Caco-2 (cell line): ENCODE measurements around the gene WHAMM. TPM values are rescaled to one million over a fixed set of nuclear protein-coding genes. Genes with fewer than 3 reads are reported as not detected.

ENCODE experiments used
- BruUV-seq: library from RNA; stranded (reverse); fragments of 400-500 nt; replicated peaks from 2 replicates; lab custom pipeline; 2021; lab: Mats Ljungman, UMichigan
- CTCF ChIA-PET: fragments of 300-600 bp; sonication (Branson Sonifier 250); formaldehyde crosslinking; loops from one replicate; lab custom pipeline; 2022; ENCODE audit warnings: antibody characterized with exemption; lab: Charles Lee
- POLR2A ChIA-PET: fragments of 300-600 bp; sonication (Branson Sonifier 250); formaldehyde crosslinking; loops from one replicate; lab custom pipeline; 2022; ENCODE audit warnings: antibody characterized with exemption; lab: Charles Lee
- DNase-seq, 2 experiments: peaks; one replicate each; pipeline versions ENCODE4 v3.0.0 to v3.0.0-alpha.2; 2020 to 2022
- H3K27me3 ChIP-seq: replicated peaks from 2 replicates; pipeline ENCODE4 v1.6.0; 2011; ENCODE audit warnings: low read length; ENCODE audit not compliant: control insufficient read depth, insufficient read depth
- H3K36me3 ChIP-seq: 2 replicates; pipeline ENCODE4 v1.5.1; 2011; ENCODE audit warnings: low read length; ENCODE audit not compliant: control insufficient read depth, insufficient read depth
- H3K4me1 ChIP-seq: fragments of 250-450 bp; sonication (Bioruptor Pico); 2 replicates; pipeline ENCODE4 v1.5.1; 2020; ENCODE audit warnings: mild to moderate bottlenecking
- H3K4me3 ChIP-seq: 2 replicates; pipeline ENCODE4 v1.5.1; 2011; ENCODE audit warnings: low read depth, mild to moderate bottlenecking, control low read depth, low read length
- H3K9me3 ChIP-seq: fragments of 250-450 bp; sonication (Bioruptor Pico); 2 replicates; pipeline ENCODE4 v1.5.1; 2020; ENCODE audit warnings: mild to moderate bottlenecking, moderate library complexity
- H3K27ac Mint-ChIP-seq: one replicate; pipeline ENCODE4 v1.8.0; 2022; ENCODE audit warnings: mixed read lengths; ENCODE audit not compliant: unreplicated experiment
- H3K27me3 Mint-ChIP-seq: one replicate; pipeline ENCODE4 v1.8.0; 2022; ENCODE audit warnings: mixed read lengths; ENCODE audit not compliant: insufficient read depth, unreplicated experiment
- H3K36me3 Mint-ChIP-seq: one replicate; pipeline ENCODE4 v1.8.0; 2022; ENCODE audit warnings: mild to moderate bottlenecking, mixed read lengths; ENCODE audit not compliant: insufficient read depth, unreplicated experiment
- H3K4me1 Mint-ChIP-seq: one replicate; pipeline ENCODE4 v1.8.0; 2022; ENCODE audit warnings: low read depth, mixed read lengths; ENCODE audit not compliant: unreplicated experiment
- H3K4me3 Mint-ChIP-seq: one replicate; pipeline ENCODE4 v1.8.0; 2022; ENCODE audit warnings: mild to moderate bottlenecking, moderate library complexity, mixed read lengths; ENCODE audit not compliant: unreplicated experiment
- H3K9me3 Mint-ChIP-seq: one replicate; pipeline ENCODE4 v1.8.0; 2022; ENCODE audit warnings: mixed read lengths; ENCODE audit not compliant: unreplicated experiment
- CTCF ChIP-seq, 2 experiments: fragments of 200-600 bp in 1 of 2; IDR thresholded peaks; 1 replicate in 1 of 2; 2 replicates in 1 of 2; pipeline versions ENCODE4 v1.5.1 to v1.8.0; 2011 to 2022; ENCODE audit warnings: antibody characterized with exemption in 1 of 2, control low read depth in 1 of 2, inconsistent platforms in 1 of 2, low read depth in 1 of 2, low read length in 1 of 2, mild to moderate bottlenecking in 1 of 2, moderate library complexity in 1 of 2; ENCODE audit not compliant: insufficient read depth in 1 of 2, severe bottlenecking in 1 of 2, unreplicated experiment in 1 of 2
- intact Hi-C: fragments of 100-400 bp; cut with micrococcal nuclease; formaldehyde crosslinking; loops from one replicate; pipeline ENCODE4 v1.10.0; 2022; ENCODE audit not compliant: unreplicated experiment
- total RNA-seq: library from RNA; stranded (reverse); gene quantifications from 2 replicates; pipeline ENCODE4 v1.2.3, GENCODE V29; 2022

WHAMM gene
- total RNA-seq, 1 experiment from 2014 or later = 7.8 TPM

DNA sequence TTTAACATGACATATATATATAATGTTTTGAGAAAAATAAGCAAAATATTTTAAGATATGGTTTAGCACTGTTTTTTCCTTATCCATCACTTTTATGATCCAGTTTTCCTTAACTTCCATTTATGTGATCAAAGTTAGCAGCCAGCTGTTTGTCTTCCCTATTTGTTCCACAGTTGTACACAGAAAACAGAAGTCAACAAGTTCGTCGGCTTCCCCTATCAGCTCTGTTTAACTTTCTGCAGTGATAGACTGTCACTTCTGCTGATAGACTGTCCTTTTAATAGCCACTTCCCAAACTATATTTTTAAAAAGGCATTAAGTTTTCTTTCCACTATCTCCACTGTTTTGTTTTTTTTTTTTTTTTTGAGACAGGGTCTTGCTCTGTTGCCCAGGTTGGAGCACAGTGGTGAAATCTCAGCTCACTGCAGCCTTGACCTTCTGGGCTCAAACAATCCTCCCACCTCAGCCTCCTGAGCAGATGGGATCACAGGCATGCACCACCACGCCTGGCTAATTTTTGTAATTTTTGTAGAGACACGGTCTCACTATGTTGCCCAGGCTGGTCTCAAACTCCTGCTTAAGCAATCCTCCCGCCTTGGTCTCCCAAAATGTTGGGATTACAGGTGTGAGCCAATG, 10.8 kb upstream of the WHAMM start:
- Mint-ChIP-seq H3K27ac (no peak overlapping the region), H3K4me3 (no peak overlapping the region), H3K4me1 (no peaks in the 10 kb centered on the region), H3K9me3 (peaks cover 7% of the 10 kb centered on the region), H3K36me3 (no peaks in the 10 kb centered on the region), H3K27me3 (peaks cover 25% of the 10 kb centered on the region)
- Histone ChIP-seq H3K27me3 (no peaks in the 10 kb centered on the region), H3K4me3 (no peak overlapping the region), H3K4me1 (no peaks in the 10 kb centered on the region), H3K9me3 (no peaks in the 10 kb centered on the region), H3K36me3 (no peaks in the 10 kb centered on the region)
- ChIA-PET CTCF (no interaction called here), POLR2A (no interaction called here)
- no peak for TF ChIP-seq CTCF (IDR thresholded peaks at IDR 0.05; ENCODE audit: insufficient read depth in 1 of 2, low read depth in 1 of 2, low read length in 1 of 2, severe bottlenecking in 1 of 2, unreplicated experiment in 1 of 2)
- DNase-seq = no peak
- no TSS peak for BruUV-seq
- intact Hi-C loops = no loop called here

DNA sequence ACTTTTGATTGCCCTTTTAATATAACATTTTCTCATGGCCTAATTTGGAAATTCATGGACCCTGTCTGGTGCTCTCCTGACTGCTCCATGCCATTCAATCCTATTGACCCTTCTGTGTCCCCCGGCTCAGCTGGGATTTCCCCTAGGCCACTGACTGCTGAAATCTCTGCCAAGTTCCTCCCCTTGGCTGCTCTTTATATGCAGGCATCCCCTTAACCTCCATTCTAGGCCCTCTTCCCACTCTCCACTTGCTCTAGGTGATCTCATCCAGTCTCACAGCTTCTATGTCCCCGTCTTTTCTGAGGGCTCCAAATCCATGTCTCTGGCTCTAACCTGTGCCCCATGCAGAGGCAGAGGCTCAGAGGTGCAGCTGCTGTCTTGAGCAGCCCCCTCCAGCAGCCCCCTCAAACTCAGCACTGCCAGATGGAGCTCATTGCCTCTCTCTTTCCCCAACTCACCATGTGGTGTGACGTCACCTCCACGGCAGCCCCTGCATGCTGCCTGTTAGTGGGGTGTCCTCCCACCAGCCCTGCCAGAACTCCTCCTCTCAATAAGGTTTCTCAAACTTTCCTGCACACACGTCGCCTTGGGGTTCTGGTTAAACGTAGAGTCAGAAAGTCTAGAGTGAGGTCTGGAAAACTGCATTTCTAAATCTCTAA, 10.1 kb upstream of the WHAMM start:
- ChIA-PET POLR2A (no interaction called here), CTCF (no interaction called here)
- intact Hi-C loops = no loop called here
- no peak overlapping the region for H3K4me3 ChIP-seq
- no peak overlapping the region for H3K27ac Mint-ChIP-seq
- H3K36me3 ChIP-seq = no peaks in the 10 kb centered on the region
- no peaks in the 10 kb centered on the region for H3K4me1 Mint-ChIP-seq
- no peaks in the 10 kb centered on the region for H3K4me1 ChIP-seq
- no peak for DNase-seq
- H3K9me3 Mint-ChIP-seq = peaks cover under 1% of the 10 kb centered on the region
- TF ChIP-seq CTCF (IDR thresholded peaks at IDR 0.05; ENCODE audit: insufficient read depth in 1 of 2, low read depth in 1 of 2, low read length in 1 of 2, severe bottlenecking in 1 of 2, unreplicated experiment in 1 of 2) = no peak
- H3K27me3 Mint-ChIP-seq = peaks cover 19% of the 10 kb centered on the region
- no peaks in the 10 kb centered on the region for H3K27me3 ChIP-seq
- no peak overlapping the region for H3K4me3 Mint-ChIP-seq
- no TSS peak for BruUV-seq
- H3K9me3 ChIP-seq = no peaks in the 10 kb centered on the region
- no peaks in the 10 kb centered on the region for H3K36me3 Mint-ChIP-seq

GRCh38 chr15:82802497-82802896, 6.9 kb upstream of the WHAMM start:
- H3K4me1 Mint-ChIP-seq = no peaks in the 10 kb centered on the region
- POLR2A ChIA-PET = no interaction called here
- H3K27me3 ChIP-seq = no peaks in the 10 kb centered on the region

More at GRCh38 chr15:82802497-82802896, 6.9 kb upstream of the WHAMM start:
- Histone ChIP-seq H3K9me3 (no peaks in the 10 kb centered on the region), H3K4me3 (no peak overlapping the region), H3K4me1 (no peaks in the 10 kb centered on the region), H3K36me3 (no peaks in the 10 kb centered on the region)
- DNase-seq = no peak
- H3K36me3 Mint-ChIP-seq = no peaks in the 10 kb centered on the region
- no TSS peak for BruUV-seq
- no peak overlapping the region for H3K4me3 Mint-ChIP-seq
- H3K27ac Mint-ChIP-seq = no peak overlapping the region
- TF ChIP-seq CTCF (IDR thresholded peaks at IDR 0.05; ENCODE audit: insufficient read depth in 1 of 2, low read depth in 1 of 2, low read length in 1 of 2, severe bottlenecking in 1 of 2, unreplicated experiment in 1 of 2) = no peak
- intact Hi-C loops = loop anchor here (10.0 kb wide), 1 partner anchor 182 kb away; the partner anchor contains the start of gene RAMAC
- peaks cover 17% of the 10 kb centered on the region for H3K27me3 Mint-ChIP-seq
- CTCF ChIA-PET = no interaction called here
- H3K9me3 Mint-ChIP-seq = no peaks in the 10 kb centered on the region
